ENCODE data around the gene DUS3L. TPM values are rescaled to one million over a fixed set of nuclear protein-coding genes. Genes with fewer than 3 reads are reported as not detected.
A peak's percentile ranks its signal among the peaks of the same experiment; 100 is the strongest.

DUS3L gene
- total and polyA plus RNA-seq, 2 of the 8 experiments (the other 6 are each of a cell fraction or from before 2014, with no cell fraction given) = 37.6 to 39.1 TPM

DNA sequence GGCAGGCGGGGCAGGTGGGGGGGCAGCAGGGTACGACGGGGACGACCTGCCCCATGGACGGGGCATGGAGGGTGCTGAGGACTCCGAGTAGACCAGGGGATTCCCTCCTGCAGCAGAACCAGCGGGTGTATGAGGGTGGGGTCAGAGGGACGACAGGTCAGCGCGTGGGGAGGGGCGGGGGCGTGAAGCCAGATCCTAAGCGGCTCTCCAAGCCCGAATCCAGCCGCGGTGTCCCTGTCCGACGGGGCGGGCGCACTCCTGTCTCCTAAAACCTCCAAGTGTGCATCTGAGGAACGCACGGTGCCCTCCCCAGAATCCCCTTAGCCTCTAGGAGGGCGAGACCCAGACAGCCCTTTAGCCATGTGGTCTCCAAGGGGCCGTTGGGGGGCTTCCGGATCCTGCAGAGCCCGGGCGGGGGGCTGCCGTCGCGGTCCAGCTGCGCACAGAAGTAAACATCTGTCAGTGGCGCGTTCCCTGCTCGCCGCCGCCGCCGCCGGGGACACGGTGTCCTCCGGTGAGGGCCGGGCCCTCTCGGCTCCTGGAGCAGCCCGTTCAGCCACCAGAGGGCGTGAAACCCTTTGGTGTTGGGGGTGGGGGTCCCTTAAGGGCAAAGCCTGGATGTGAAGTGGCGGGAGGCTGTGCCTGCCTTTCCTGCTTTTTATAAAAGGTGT is 14.6 kb upstream of the DUS3L start:
- H2AFZ ChIP-seq (ENCODE audit: low read length) = no peak overlapping the region
- no peak overlapping the region for H3K9ac ChIP-seq (replicated peaks in 1 of 4; ENCODE audit: extremely low read depth in 1 of 4, low read depth in 3 of 4, low read length in 3 of 4)
- FAIRE-seq (no peak), DNase-seq (ENCODE audit: low read depth in 1 of 2, low spot score in 2 of 2) (peak in 1 of 2 experiments; percentile 94)
- no peak overlapping the region for H3K23ac ChIP-seq (ENCODE audit: insufficient read length)
- H2BK120ac ChIP-seq (replicated peaks; ENCODE audit: low read depth, low read length) = no peak overlapping the region
- peaks cover 0 to 18% (median 10%) of the 10 kb centered on the region in 4 experiments; a peak in 5 of 7 replicates for H3K4me1 ChIP-seq (replicated peaks in 1 of 4; ENCODE audit: control insufficient read depth in 3 of 4, insufficient read depth in 4 of 4, low read length in 3 of 4)
- peaks cover 0 to 6% of the 10 kb centered on the region in 2 experiments for H4K20me1 ChIP-seq (replicated peaks in 1 of 2; ENCODE audit: control insufficient read depth in 1 of 2, insufficient read depth in 2 of 2, low read length in 2 of 2)
- H2BK12ac ChIP-seq (ENCODE audit: low read depth, low read length) = no peak overlapping the region
- H3K27ac ChIP-seq (ENCODE audit: low read depth, low read length) = no peak overlapping the region
- peak overlapping the region; percentile 16 for H4K8ac ChIP-seq (ENCODE audit: extremely low read depth, insufficient read depth, low read length)
- ChIA-PET POLR2A (ENCODE audit: partially characterized antibody) (interaction anchor here (1.9 to 3.4 kb wide), 3 partner anchors 23 to 98 kb away, joined by 9 to 35 read pairs (median 10); partner anchors contain the start of gene NDUFA11), CTCF (ENCODE audit: partially characterized antibody) (interaction anchor here (1.0 to 4.5 kb wide), 4 partner anchors 17 to 217 kb away, joined by 3 to 32 read pairs (median 5); no protein-coding TSS in a partner anchor)
- WGBS, 2 experiments (ENCODE audit: extremely low coverage in 1 of 2, insufficient coverage in 1 of 2, insufficient read length in 1 of 2, insufficient replicate concordance in 2 of 2, low coverage in 1 of 2, low lambda C conversion rate in 2 of 2, missing lambda C conversion rate in 1 of 2) = 5% methylated on average over 38 of the region's 46 CpGs; no CpG with 5 or more reads in 1 of the 2 experiments
- no peak overlapping the region for H2AK5ac ChIP-seq (ENCODE audit: low read depth, low read length)
- H4K91ac ChIP-seq (replicated peaks; ENCODE audit: insufficient read length, low read length) = no peak overlapping the region
- H2BK20ac ChIP-seq (ENCODE audit: low read length) = no peak overlapping the region
- no peaks in the 10 kb centered on the region; a peak in 1 of 4 replicates for H3K79me2 ChIP-seq (ENCODE audit: control insufficient read depth in 1 of 2, insufficient read depth in 2 of 2, low read length in 2 of 2)
- no peak overlapping the region for H3K4ac ChIP-seq (replicated peaks; ENCODE audit: insufficient read length, low read depth, low read length)
- H3K14ac ChIP-seq (ENCODE audit: insufficient read length) = no peak overlapping the region
- peak overlapping the region; percentile 51 to 69 for H3K4me2 ChIP-seq (ENCODE audit: insufficient read depth in 1 of 2, low read depth in 2 of 2, low read length in 2 of 2)
- peaks cover 2 to 16% (median 8%) of the 10 kb centered on the region in 4 experiments; a peak in 6 of 7 replicates for H3K27me3 ChIP-seq (replicated peaks in 1 of 4; ENCODE audit: control insufficient read depth in 3 of 4, extremely low read depth in 1 of 4, insufficient read depth in 3 of 4, low read length in 3 of 4)
- no peak overlapping the region for H2BK15ac ChIP-seq (ENCODE audit: low read length)
- no peak overlapping the region for H3K56ac ChIP-seq (replicated peaks; ENCODE audit: insufficient read length, low read depth, low read length)
- peak overlapping the region; percentile 31 to 58 (median 34) for H3K4me3 ChIP-seq (ENCODE audit: extremely low read depth in 1 of 4, insufficient read depth in 2 of 4, low read depth in 3 of 4, low read length in 4 of 4)
- no peaks in the 10 kb centered on the region for H3K36me3 ChIP-seq (ENCODE audit: control insufficient read depth in 2 of 4, insufficient read depth in 4 of 4, low read length in 3 of 4)
- peaks cover 7% of the 10 kb centered on the region for H3K23me2 ChIP-seq (ENCODE audit: low read depth, low read length)
- H3K18ac ChIP-seq (ENCODE audit: extremely low read depth, low read length) = no peak overlapping the region
- H2BK5ac ChIP-seq (ENCODE audit: low read depth, low read length) = no peak overlapping the region
- H3K9me3 ChIP-seq (ENCODE audit: insufficient read depth in 2 of 2, low read depth in 1 of 2, low read length in 1 of 2) = no peaks in the 10 kb centered on the region
- H4K5ac ChIP-seq (ENCODE audit: insufficient read length, low read depth, low read length) = no peak overlapping the region
- H3K79me1 ChIP-seq (ENCODE audit: low read depth, low read length) = peaks cover 4% of the 10 kb centered on the region; the same call in 1 of the 2 replicates
- TF ChIP-seq KDM4A (IDR thresholded peaks at IDR 0.05; ENCODE audit: low read depth, low read length, severe bottlenecking) = peak; percentile 40
- TF ChIP-seq, protein P1, sequence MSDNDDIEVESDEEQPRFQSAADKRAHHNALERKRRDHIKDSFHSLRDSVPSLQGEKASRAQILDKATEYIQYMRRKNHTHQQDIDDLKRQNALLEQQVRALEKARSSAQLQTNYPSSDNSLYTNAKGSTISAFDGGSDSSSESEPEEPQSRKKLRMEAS (IDR thresholded peaks at IDR 0.05) = peak; percentile 44
- TF ChIP-seq BRCA1 (IDR thresholded peaks at IDR 0.05; ENCODE audit: low read depth, low read length) = no peak
- TF ChIP-seq, protein P2, sequence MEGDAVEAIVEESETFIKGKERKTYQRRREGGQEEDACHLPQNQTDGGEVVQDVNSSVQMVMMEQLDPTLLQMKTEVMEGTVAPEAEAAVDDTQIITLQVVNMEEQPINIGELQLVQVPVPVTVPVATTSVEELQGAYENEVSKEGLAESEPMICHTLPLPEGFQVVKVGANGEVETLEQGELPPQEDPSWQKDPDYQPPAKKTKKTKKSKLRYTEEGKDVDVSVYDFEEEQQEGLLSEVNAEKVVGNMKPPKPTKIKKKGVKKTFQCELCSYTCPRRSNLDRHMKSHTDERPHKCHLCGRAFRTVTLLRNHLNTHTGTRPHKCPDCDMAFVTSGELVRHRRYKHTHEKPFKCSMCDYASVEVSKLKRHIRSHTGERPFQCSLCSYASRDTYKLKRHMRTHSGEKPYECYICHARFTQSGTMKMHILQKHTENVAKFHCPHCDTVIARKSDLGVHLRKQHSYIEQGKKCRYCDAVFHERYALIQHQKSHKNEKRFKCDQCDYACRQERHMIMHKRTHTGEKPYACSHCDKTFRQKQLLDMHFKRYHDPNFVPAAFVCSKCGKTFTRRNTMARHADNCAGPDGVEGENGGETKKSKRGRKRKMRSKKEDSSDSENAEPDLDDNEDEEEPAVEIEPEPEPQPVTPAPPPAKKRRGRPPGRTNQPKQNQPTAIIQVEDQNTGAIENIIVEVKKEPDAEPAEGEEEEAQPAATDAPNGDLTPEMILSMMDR (IDR thresholded peaks at IDR 0.05; ENCODE audit: control extremely low read depth in 1 of 3, insufficient read depth in 1 of 3, low read depth in 1 of 3, low read length in 3 of 3) = peak; percentile 85 to 89 (median 88)
- TF ChIP-seq SRF (IDR thresholded peaks at IDR 0.05; ENCODE audit: low read depth, low read length) = no peak
- no peak for TF ChIP-seq POLR2A (IDR thresholded peaks at IDR 0.05; ENCODE audit: control extremely low read depth in 1 of 2, low read depth in 2 of 2, low read length in 2 of 2)
- TF ChIP-seq YY1 (IDR thresholded peaks at IDR 0.05; ENCODE audit: low read depth, low read length) = 0 out of 2 replicates have a peak, but pooled peaks have one; percentile 30
- TF ChIP-seq HDAC2 (IDR thresholded peaks at IDR 0.05; ENCODE audit: borderline replicate concordance in 1 of 2, low read depth in 2 of 2, low read length in 2 of 2) = peak; percentile 19 to 80; a peak in 1 of 4 replicates
- TF ChIP-seq CREB1 (IDR thresholded peaks at IDR 0.05) = 0 out of 2 replicates have a peak, but pooled peaks have one; percentile 37
